Epithelial cell of esophagus (primary cell): ENCODE results near the gene PPP2R2C.

Source experiments
- DNase-seq: peaks from one replicate; pipeline ENCODE4 v3.0.0; 2010; ENCODE audit warnings: low read depth
- H3K4me3 ChIP-seq: 2 replicates; pipeline ENCODE4 v1.5.1; 2011; ENCODE audit warnings: mild to moderate bottlenecking, low read length, control low read depth
- TF ChIP-seq, protein P1 (sequence below): IDR thresholded peaks from 2 replicates; pipeline ENCODE4 v1.5.1; 2011; ENCODE audit warnings: low read depth, mild to moderate bottlenecking, low read length, control low read depth, inconsistent platforms; ENCODE audit not compliant: insufficient read depth; ENCODE audit errors: missing control alignments

PPP2R2C gene

DNA sequence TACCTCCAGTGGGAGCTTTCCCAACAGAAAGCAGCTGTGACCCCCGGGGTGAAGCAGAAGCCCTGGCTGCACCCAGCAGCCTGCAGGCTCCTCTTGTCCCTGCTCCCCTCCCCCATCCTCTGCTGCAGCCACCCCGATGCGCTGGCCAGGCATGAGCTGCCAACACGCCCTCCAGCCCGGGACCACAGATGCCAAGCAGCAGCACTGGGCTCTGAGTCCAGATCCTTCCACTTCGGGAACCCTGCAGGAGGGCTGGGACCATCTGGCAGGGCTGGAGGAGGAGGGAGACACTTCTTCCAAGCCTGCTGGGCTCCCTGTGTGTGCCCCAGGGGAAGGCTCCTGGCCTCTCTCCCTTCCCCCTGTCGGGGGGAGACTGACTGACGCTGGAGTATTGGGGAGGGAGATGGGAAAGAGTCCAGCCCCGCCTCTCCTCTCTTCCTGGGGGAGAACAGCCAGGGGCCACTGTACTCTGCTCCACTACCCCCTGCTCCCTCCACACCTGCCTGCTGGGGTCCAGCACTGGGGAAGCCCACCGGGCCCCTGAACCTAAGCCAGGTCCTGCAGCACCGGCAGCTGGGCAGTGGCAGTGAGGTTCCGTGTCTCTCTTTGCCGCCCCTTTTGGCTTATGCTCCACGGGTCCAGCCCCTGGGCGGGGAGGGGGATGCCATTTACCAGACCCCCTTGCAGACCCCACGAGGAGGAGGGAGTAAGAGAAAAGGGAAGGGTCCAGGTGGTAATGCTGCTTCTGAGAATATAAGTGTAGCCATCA is 55.7 kb downstream of the PPP2R2C start:
- H3K4me3 ChIP-seq = no peak overlapping the region
- TF ChIP-seq, protein P1, sequence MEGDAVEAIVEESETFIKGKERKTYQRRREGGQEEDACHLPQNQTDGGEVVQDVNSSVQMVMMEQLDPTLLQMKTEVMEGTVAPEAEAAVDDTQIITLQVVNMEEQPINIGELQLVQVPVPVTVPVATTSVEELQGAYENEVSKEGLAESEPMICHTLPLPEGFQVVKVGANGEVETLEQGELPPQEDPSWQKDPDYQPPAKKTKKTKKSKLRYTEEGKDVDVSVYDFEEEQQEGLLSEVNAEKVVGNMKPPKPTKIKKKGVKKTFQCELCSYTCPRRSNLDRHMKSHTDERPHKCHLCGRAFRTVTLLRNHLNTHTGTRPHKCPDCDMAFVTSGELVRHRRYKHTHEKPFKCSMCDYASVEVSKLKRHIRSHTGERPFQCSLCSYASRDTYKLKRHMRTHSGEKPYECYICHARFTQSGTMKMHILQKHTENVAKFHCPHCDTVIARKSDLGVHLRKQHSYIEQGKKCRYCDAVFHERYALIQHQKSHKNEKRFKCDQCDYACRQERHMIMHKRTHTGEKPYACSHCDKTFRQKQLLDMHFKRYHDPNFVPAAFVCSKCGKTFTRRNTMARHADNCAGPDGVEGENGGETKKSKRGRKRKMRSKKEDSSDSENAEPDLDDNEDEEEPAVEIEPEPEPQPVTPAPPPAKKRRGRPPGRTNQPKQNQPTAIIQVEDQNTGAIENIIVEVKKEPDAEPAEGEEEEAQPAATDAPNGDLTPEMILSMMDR = no peak
- DNase-seq = no peak

DNA sequence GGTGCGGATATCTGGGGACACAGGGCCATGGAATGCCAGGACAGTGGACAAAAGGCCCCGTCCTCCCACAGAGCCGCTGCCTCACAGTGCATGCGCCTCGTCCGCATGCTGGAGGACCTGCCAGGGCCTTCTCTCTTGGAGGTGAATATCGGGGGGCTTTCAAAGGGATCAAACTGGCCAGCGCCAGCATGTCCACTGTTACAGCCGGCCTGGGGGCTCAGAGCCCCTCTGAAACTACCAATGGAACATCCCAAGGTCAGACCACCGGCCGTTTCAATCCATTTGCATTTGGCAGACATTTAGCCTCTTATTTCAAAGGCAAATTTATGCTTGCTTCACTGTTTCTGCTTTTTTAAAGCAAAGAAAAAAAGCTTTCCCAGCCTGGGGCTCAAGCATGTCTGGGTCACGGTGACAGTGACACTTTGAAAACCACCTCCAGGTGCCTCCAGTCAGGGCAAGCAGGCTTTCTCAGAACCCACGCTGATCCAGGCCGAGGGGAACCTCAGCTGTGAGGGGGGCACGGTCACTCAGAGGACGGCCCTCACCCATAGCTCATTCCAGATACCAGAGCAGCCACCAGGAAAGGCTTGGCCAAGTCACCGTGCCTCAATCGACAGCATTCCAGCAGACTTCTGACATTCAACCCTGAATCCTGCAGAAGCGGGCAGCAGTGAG is 57.2 kb downstream of the PPP2R2C start:
- no peak for DNase-seq
- no peak overlapping the region for H3K4me3 ChIP-seq
- TF ChIP-seq, protein P1 = no peak

DNA sequence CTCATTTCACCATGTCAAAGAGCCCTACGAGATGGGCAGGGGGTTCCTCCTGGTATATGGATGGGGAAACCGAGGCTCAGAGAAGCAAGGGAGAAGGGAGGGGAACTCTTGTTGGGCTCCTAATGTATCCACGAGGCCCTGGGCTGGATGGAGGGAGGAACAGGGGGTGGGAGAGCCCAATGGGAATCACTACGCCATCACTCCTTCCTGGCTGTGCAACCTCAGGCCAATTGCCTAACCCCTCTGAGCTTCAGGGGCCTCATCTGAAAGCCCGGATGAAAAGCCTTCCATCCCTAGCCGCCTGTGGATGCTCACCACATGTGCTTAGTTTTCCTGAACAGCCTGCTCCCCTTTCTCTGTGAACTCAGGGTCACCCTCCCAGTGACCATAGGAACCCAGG is 57.8 kb downstream of the PPP2R2C start:
- H3K4me3 ChIP-seq = no peak overlapping the region
- DNase-seq = no peak
- TF ChIP-seq, protein P1 = no peak

DNA sequence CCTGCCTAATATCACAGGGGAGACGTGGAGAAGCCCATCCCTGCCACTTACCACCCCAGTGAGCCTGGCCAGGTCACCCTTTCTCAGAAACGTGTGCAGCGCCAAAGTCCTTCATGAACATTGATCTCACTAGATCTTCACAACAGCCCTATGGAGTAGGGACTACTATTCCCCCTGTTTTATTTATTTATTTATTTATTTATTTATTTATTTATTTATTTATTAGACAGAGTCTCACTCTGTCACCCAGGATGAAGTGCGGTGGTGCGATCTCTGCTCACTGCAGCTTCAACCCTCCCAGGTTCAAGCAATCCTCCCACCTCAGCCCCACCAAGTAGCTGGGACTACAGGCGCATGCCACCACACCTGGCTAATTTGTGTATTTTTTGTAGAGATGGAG is 61.8 kb downstream of the PPP2R2C start:
- DNase-seq = no peak
- TF ChIP-seq, protein P1 = no peak
- H3K4me3 ChIP-seq = no peak overlapping the region

DNA sequence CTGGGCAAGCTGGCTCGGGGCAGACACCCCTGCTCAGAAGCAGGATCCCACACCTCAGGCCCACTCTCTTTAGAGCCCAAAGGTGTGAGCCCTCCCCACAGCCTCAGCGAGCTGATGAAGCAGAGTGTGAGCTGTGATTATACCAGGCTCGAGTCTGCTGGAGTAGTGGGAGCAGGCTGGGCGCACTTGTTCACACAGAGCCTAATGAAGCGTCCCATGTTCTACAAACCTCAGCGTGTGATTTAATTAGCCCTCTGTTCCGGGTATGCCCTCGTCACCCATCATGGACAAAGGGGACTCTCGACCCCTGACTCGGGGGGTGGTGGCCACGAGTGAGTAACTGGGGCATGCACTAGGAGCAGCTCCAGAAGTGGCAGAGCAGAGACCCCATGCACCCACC is 62.3 kb downstream of the PPP2R2C start:
- H3K4me3 ChIP-seq = no peak overlapping the region
- DNase-seq = no peak
- TF ChIP-seq, protein P1 = no peak

DNA sequence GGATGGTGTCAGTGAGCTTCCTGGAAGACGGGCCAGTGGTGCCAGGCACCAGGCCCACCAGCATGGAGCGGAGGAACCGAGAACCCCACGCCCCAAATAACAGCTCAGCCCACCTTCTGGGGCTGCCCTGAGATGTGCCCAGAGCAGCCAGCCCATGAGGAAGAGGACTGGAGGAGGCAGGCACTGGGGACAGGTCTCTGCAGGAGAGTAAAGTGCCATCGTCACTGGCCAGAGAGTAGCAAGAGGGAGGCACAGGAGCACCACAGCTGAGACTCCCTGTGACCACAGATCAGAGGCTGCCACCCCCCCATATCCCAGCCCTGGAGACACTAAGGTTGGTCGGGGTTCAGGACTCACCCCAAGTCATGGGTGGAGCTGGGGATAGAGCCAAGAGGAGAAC is 63.0 kb downstream of the PPP2R2C start:
- TF ChIP-seq, protein P1 = no peak
- no peak for DNase-seq
- no peak overlapping the region for H3K4me3 ChIP-seq
